IMR-90 (cell line): Measurements from ENCODE around the gene COL18A1. TPM values are rescaled to one million over a fixed set of nuclear protein-coding genes. Genes with fewer than 3 reads are reported as not detected.

ENCODE experiments used
- ATAC-seq: fragments of 200-7000 bp; cut with Tn5 transposase; 2 replicates; pipeline ENCODE4 v1.9.1; 2020; ENCODE audit warnings: low read depth, mild to moderate bottlenecking, moderate library complexity
- BruUV-seq: library from RNA; stranded (reverse); fragments of 400-500 nt; replicated peaks from 2 replicates; lab custom pipeline; 2021; lab: Mats Ljungman, UMichigan
- CTCF ChIA-PET: fragments of 300-600 bp; formaldehyde crosslinking; extraction: SDS; loops from one replicate; lab custom pipeline; 2021; ENCODE audit warnings: antibody characterized with exemption; lab: Yijun Ruan, JAX
- POLR2A ChIA-PET: fragments of 300-600 bp; sonication (Branson Sonifier 250); formaldehyde crosslinking; loops from one replicate; lab custom pipeline; 2022; ENCODE audit warnings: antibody characterized with exemption; ENCODE audit not compliant: unreplicated experiment; lab: Charles Lee
- DNase-seq: peaks from one replicate; pipeline ENCODE4 v3.0.0; 2013
- H2AFZ ChIP-seq: replicated peaks from 2 replicates; pipeline ENCODE3; 2013; ENCODE audit warnings: low read length, mild to moderate bottlenecking; ENCODE audit not compliant: poor library complexity
- H2AK5ac ChIP-seq: 2 replicates; pipeline ENCODE4 v1.6.1; 2013; ENCODE audit warnings: low read depth, low read length, inconsistent platforms
- H2AK9ac ChIP-seq: replicated peaks from 2 replicates; pipeline ENCODE3; 2013; ENCODE audit warnings: mild to moderate bottlenecking, low read depth, low read length, moderate library complexity; ENCODE audit not compliant: poor library complexity
- H2BK120ac ChIP-seq: 2 replicates; pipeline ENCODE4 v1.6.1; 2013; ENCODE audit warnings: low read depth, low read length, inconsistent platforms
- H2BK15ac ChIP-seq: 3 replicates; pipeline ENCODE4 v1.6.1; 2013; ENCODE audit warnings: low read depth, low read length, inconsistent platforms
- H2BK20ac ChIP-seq: 2 replicates; pipeline ENCODE4 v1.6.1; 2013; ENCODE audit warnings: low read depth, mild to moderate bottlenecking, inconsistent platforms, low read length, moderate library complexity
- H2BK5ac ChIP-seq: 2 replicates; pipeline ENCODE4 v1.6.1; 2013; ENCODE audit warnings: mild to moderate bottlenecking, low read depth, low read length, inconsistent platforms; ENCODE audit not compliant: poor library complexity, severe bottlenecking
- H3K14ac ChIP-seq: replicated peaks from 2 replicates; pipeline ENCODE4 v1.6.1; 2013; ENCODE audit warnings: low read depth, low read length, inconsistent platforms
- H3K18ac ChIP-seq: 2 replicates; pipeline ENCODE4 v1.6.1; 2013; ENCODE audit warnings: low read depth, low read length, control low read depth
- H3K23ac ChIP-seq: 2 replicates; pipeline ENCODE4 v1.6.1; 2013; ENCODE audit warnings: low read depth, low read length, inconsistent platforms
- H3K27ac ChIP-seq: 2 replicates; pipeline ENCODE4 v1.5.1; 2013; ENCODE audit warnings: mild to moderate bottlenecking, control low read depth, low read length; ENCODE audit not compliant: insufficient read depth
- H3K27me3 ChIP-seq: 2 replicates; pipeline ENCODE4 v1.6.1; 2013; ENCODE audit warnings: low read length; ENCODE audit not compliant: control insufficient read depth, insufficient read depth
- H3K36me3 ChIP-seq: 2 replicates; pipeline ENCODE4 v1.6.1; 2013; ENCODE audit warnings: low read length, mixed read lengths; ENCODE audit not compliant: control insufficient read depth, insufficient read depth
- H3K4ac ChIP-seq: 2 replicates; pipeline ENCODE4 v1.6.1; 2013; ENCODE audit warnings: low read depth, low read length, inconsistent platforms
- H3K4me1 ChIP-seq: 2 replicates; pipeline ENCODE4 v1.6.1; 2013; ENCODE audit warnings: low read length, mixed read lengths; ENCODE audit not compliant: control insufficient read depth, insufficient read depth
- H3K4me2 ChIP-seq: 2 replicates; pipeline ENCODE4 v1.6.1; 2013; ENCODE audit warnings: low read depth, mild to moderate bottlenecking, control low read depth, low read length, moderate library complexity
- H3K4me3 ChIP-seq: 2 replicates; pipeline ENCODE4 v1.5.1; 2013; ENCODE audit warnings: low read depth, mild to moderate bottlenecking, control low read depth, low read length, moderate library complexity; ENCODE audit not compliant: insufficient read depth
- H3K56ac ChIP-seq: 2 replicates; pipeline ENCODE4 v1.6.1; 2013; ENCODE audit warnings: low read length, inconsistent platforms; ENCODE audit not compliant: insufficient read depth; ENCODE audit errors: extremely low read depth
- H3K79me1 ChIP-seq, 2 experiments: 2 replicates each; pipeline ENCODE4 v1.6.1; 2013; ENCODE audit warnings: low read length in 2 of 2, inconsistent platforms in 1 of 2, low read depth in 1 of 2
- H3K9ac ChIP-seq: 2 replicates; pipeline ENCODE4 v1.6.1; 2013; ENCODE audit warnings: low read depth, low read length, control low read depth
- H3K9me1 ChIP-seq: 2 replicates; pipeline ENCODE4 v1.6.1; 2013; ENCODE audit warnings: low read length, inconsistent platforms; ENCODE audit not compliant: insufficient read depth
- H3K9me3 ChIP-seq: 2 replicates; pipeline ENCODE4 v1.6.1; 2013; ENCODE audit warnings: low read length; ENCODE audit not compliant: control insufficient read depth, insufficient read depth
- H4K20me1 ChIP-seq: 2 replicates; pipeline ENCODE4 v1.6.1; 2013; ENCODE audit warnings: low read length, inconsistent platforms; ENCODE audit not compliant: insufficient read depth
- H4K5ac ChIP-seq: 2 replicates; pipeline ENCODE4 v1.6.1; 2013; ENCODE audit warnings: mild to moderate bottlenecking, low read depth, low read length, control low read depth
- H4K8ac ChIP-seq, 2 experiments: 2 replicates each; pipeline ENCODE4 v1.6.1; 2013; ENCODE audit warnings: low read depth in 2 of 2, low read length in 2 of 2, control low read depth in 1 of 2, inconsistent platforms in 1 of 2
- H4K91ac ChIP-seq: 2 replicates; pipeline ENCODE4 v1.6.1; 2013; ENCODE audit warnings: low read depth, low read length, inconsistent platforms; ENCODE audit not compliant: insufficient read depth
- BHLHE40 ChIP-seq: fragments of 150-350 bp; IDR thresholded peaks from 2 replicates; pipeline ENCODE4 v1.6.1; 2016; ENCODE audit warnings: mild to moderate bottlenecking, low read depth, low read length
- CEBPB ChIP-seq: IDR thresholded peaks from 2 replicates; pipeline ENCODE4 v1.6.1; 2012; ENCODE audit warnings: low read depth, low read length, improper control_type of control experiment
- CHD1 ChIP-seq: IDR thresholded peaks from 2 replicates; pipeline ENCODE4 v1.6.1; 2012; ENCODE audit warnings: low read depth, low read length, improper control_type of control experiment
- FOS ChIP-seq: fragments of 150-350 bp; IDR thresholded peaks from 2 replicates; pipeline ENCODE4 v1.6.1; 2016; ENCODE audit warnings: low read depth, low read length
- MAFK ChIP-seq: IDR thresholded peaks from 2 replicates; pipeline ENCODE4 v1.6.1; 2012; ENCODE audit warnings: low read depth, low read length, improper control_type of control experiment
- MAZ ChIP-seq: IDR thresholded peaks from 2 replicates; pipeline ENCODE4 v1.6.1; 2012; ENCODE audit warnings: low read depth, mild to moderate bottlenecking, low read length, improper control_type of control experiment, moderate library complexity, borderline replicate concordance
- MXI1 ChIP-seq: IDR thresholded peaks from 2 replicates; pipeline ENCODE4 v1.6.1; 2012; ENCODE audit warnings: low read depth, mild to moderate bottlenecking, low read length, moderate library complexity, borderline replicate concordance
- NFE2L2 ChIP-seq: fragments of 150-350 bp; IDR thresholded peaks from 2 replicates; pipeline ENCODE4 v1.6.1; 2016; ENCODE audit warnings: low read depth, mild to moderate bottlenecking, low read length
- POLR2A ChIP-seq: IDR thresholded peaks from 2 replicates; pipeline ENCODE4 v1.6.1; 2012; ENCODE audit warnings: mild to moderate bottlenecking, low read depth, low read length
- RAD21 ChIP-seq: IDR thresholded peaks from 2 replicates; pipeline ENCODE4 v1.6.1; 2012; ENCODE audit warnings: low read length, improper control_type of control experiment
- RCOR1 ChIP-seq: IDR thresholded peaks from 2 replicates; pipeline ENCODE4 v1.6.1; 2012; ENCODE audit warnings: mild to moderate bottlenecking, low read length, improper control_type of control experiment; ENCODE audit not compliant: insufficient replicate concordance
- RFX5 ChIP-seq: IDR thresholded peaks from 2 replicates; pipeline ENCODE4 v1.8.0; 2012; ENCODE audit warnings: low read depth, mild to moderate bottlenecking, low read length, moderate library complexity
- SMC3 ChIP-seq: fragments of 150-350 bp; IDR thresholded peaks from 2 replicates; pipeline ENCODE4 v1.6.1; 2016; ENCODE audit warnings: low read depth, mild to moderate bottlenecking, antibody characterized with exemption, low read length, moderate library complexity
- WGBS, 2 experiments: methylation state at CpG; one replicate each; pipeline versions ENCODE4 v1.1.5 to v1.1.7; 2013; ENCODE audit warnings: missing lambda C conversion rate in 2 of 2; ENCODE audit not compliant: insufficient read length in 1 of 2; ENCODE audit errors: extremely low coverage in 2 of 2; 5-methylcytosine and 5-hydroxymethylcytosine counted together
- dilution Hi-C: fragments of 300-500 bp; cut with HindIII; formaldehyde crosslinking; loops from one replicate; pipeline ENCODE4 v1.14.3; 2018; ENCODE audit warnings: low sequenced_read_pairs; ENCODE audit not compliant: unreplicated experiment
- in situ Hi-C: fragments of 300-500 bp; cut with MboI; formaldehyde crosslinking; loops from 3 replicates; pipeline ENCODE4 v1.14.3; 2019; ENCODE audit warnings: low sequenced_read_pairs, inconsistent platforms, mixed read lengths
- intact Hi-C: fragments of 100-400 bp; cut with micrococcal nuclease; formaldehyde crosslinking; loops from 2 replicates; pipeline ENCODE4 v1.10.0; 2022
- polyA plus RNA-seq, 3 experiments: library from polyadenylated mRNA; depleted of rRNA; stranded (reverse); fragments of >200 nt; gene quantifications; 2 replicates each; pipeline ENCODE4 v1.2.3, GENCODE V29; 2012; ENCODE audit warnings: low replicate concordance in 1 of 3
- total RNA-seq: library from RNA; depleted of rRNA; stranded (reverse); fragments of >200 nt; gene quantifications from 2 replicates; pipeline ENCODE4 v1.2.3, GENCODE V29; 2012
- TF ChIP-seq, protein P1 (sequence below): conservative IDR thresholded peaks from 2 replicates; pipeline ENCODE4 v1.5.1; 2012; ENCODE audit warnings: mild to moderate bottlenecking, low read depth, low read length, improper control_type of control experiment
- TF ChIP-seq, protein P2 (sequence below): fragments of 150-350 bp; IDR thresholded peaks from 2 replicates; pipeline ENCODE4 v1.6.1; 2016; ENCODE audit warnings: low read depth, mild to moderate bottlenecking, low read length, moderate library complexity, borderline replicate concordance
- TF ChIP-seq, protein P3 (sequence below): fragments of 150-350 bp; IDR thresholded peaks from 2 replicates; pipeline ENCODE4 v1.6.1; 2017; ENCODE audit warnings: mild to moderate bottlenecking, antibody characterized with exemption, low read length, low read depth

Gene COL18A1
- total and polyA plus RNA-seq, 2 of the 4 experiments (the other 2 are of a cell fraction): 4.3 to 46.7 TPM

DNA sequence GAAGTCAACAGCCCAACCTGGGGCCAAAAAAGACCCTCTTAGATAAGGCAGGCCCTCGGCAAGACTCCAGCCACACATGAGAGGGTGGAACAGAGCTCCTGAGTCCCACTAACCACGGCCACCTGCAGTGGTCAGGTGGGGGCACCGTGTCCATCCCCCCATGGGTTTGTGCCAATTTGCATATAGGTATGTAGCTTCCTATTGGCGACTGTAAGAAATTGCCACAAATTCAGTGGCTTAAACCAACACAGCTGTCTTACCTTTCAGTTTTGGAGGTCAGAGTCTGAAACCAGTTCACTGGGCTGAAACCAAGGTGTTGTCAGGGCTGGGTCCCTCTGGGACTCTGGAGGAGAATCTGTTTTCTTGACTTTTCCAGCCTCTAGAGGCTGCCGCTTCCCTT is 59.3 kb downstream of the COL18A1 start:
- H3K9me1 ChIP-seq: peaks cover 17% of the 10 kb centered on the region
- 83% methylated on average over 2 of the region's 5 CpGs; no CpG with 5 or more reads in 1 of the 2 experiments for WGBS, 2 experiments
- DNase-seq (no peak), ATAC-seq (no peak)
- peaks cover 22% of the 10 kb centered on the region for H3K36me3 ChIP-seq
- intact Hi-C loops: no loop called here
- H2BK5ac ChIP-seq: no peak overlapping the region
- no peak overlapping the region for H3K4me3 ChIP-seq
- no peak overlapping the region for H2BK20ac ChIP-seq
- H2BK15ac ChIP-seq: no peak overlapping the region
- TF ChIP-seq MXI1: no peak
- TF ChIP-seq MAFK: no peak
- TF ChIP-seq MAZ: no peak
- no peak for TF ChIP-seq FOS
- TF ChIP-seq, protein P1, sequence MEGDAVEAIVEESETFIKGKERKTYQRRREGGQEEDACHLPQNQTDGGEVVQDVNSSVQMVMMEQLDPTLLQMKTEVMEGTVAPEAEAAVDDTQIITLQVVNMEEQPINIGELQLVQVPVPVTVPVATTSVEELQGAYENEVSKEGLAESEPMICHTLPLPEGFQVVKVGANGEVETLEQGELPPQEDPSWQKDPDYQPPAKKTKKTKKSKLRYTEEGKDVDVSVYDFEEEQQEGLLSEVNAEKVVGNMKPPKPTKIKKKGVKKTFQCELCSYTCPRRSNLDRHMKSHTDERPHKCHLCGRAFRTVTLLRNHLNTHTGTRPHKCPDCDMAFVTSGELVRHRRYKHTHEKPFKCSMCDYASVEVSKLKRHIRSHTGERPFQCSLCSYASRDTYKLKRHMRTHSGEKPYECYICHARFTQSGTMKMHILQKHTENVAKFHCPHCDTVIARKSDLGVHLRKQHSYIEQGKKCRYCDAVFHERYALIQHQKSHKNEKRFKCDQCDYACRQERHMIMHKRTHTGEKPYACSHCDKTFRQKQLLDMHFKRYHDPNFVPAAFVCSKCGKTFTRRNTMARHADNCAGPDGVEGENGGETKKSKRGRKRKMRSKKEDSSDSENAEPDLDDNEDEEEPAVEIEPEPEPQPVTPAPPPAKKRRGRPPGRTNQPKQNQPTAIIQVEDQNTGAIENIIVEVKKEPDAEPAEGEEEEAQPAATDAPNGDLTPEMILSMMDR: no peak
- TF ChIP-seq CHD1: no peak
- TF ChIP-seq RCOR1: no peak
- no peak for TF ChIP-seq RAD21
- TF ChIP-seq POLR2A: no peak
- TF ChIP-seq RFX5: no peak
- TF ChIP-seq CEBPB: no peak
- TF ChIP-seq BHLHE40: no peak
- TF ChIP-seq, protein P2, sequence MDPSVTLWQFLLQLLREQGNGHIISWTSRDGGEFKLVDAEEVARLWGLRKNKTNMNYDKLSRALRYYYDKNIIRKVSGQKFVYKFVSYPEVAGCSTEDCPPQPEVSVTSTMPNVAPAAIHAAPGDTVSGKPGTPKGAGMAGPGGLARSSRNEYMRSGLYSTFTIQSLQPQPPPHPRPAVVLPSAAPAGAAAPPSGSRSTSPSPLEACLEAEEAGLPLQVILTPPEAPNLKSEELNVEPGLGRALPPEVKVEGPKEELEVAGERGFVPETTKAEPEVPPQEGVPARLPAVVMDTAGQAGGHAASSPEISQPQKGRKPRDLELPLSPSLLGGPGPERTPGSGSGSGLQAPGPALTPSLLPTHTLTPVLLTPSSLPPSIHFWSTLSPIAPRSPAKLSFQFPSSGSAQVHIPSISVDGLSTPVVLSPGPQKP: no peak
- TF ChIP-seq NFE2L2: no peak
- TF ChIP-seq, protein P3, sequence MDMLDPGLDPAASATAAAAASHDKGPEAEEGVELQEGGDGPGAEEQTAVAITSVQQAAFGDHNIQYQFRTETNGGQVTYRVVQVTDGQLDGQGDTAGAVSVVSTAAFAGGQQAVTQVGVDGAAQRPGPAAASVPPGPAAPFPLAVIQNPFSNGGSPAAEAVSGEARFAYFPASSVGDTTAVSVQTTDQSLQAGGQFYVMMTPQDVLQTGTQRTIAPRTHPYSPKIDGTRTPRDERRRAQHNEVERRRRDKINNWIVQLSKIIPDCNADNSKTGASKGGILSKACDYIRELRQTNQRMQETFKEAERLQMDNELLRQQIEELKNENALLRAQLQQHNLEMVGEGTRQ: no peak
- TF ChIP-seq SMC3: no peak
- no peak overlapping the region for H3K27ac ChIP-seq
- H3K14ac ChIP-seq: no peak overlapping the region
- no peak overlapping the region for H4K5ac ChIP-seq
- H4K20me1 ChIP-seq: peaks cover 42% of the 10 kb centered on the region
- H2BK120ac ChIP-seq: no peak overlapping the region
- no peaks in the 10 kb centered on the region for H3K27me3 ChIP-seq
- H4K8ac ChIP-seq: no peak overlapping the region
- H3K9ac ChIP-seq: no peak overlapping the region
- in situ Hi-C loops: loop anchor here (10.0 kb wide), 1 partner anchor 360 kb away; no protein-coding TSS in a partner anchor
- H3K4ac ChIP-seq: no peak overlapping the region
- no peak overlapping the region for H2AFZ ChIP-seq
- H3K4me2 ChIP-seq: no peak overlapping the region
- peaks cover 21% of the 10 kb centered on the region for H3K4me1 ChIP-seq
- H3K18ac ChIP-seq: no peak overlapping the region
- H3K56ac ChIP-seq: no peak overlapping the region
- no peak overlapping the region for H2AK5ac ChIP-seq
- no peak overlapping the region for H2AK9ac ChIP-seq
- no TSS peak for BruUV-seq
- POLR2A ChIA-PET: no interaction called here
- H3K23ac ChIP-seq: no peak overlapping the region
- H3K79me1 ChIP-seq: peaks cover 8 to 75% of the 10 kb centered on the region in 2 experiments; a peak in 3 of 4 replicates
- CTCF ChIA-PET: interaction anchor here (0.6 kb wide), 1 partner anchor 411 kb away, joined by 3 read pairs; no protein-coding TSS in a partner anchor
- dilution Hi-C loops: no loop called here
- peaks cover 2% of the 10 kb centered on the region; the same call in 1 of the 2 replicates for H3K9me3 ChIP-seq
- H4K91ac ChIP-seq: no peak overlapping the region
